B cell (primary cell): Measurements from ENCODE around the gene ALDOB. TPM values are rescaled to one million over a fixed set of nuclear protein-coding genes. Genes with fewer than 3 reads are reported as not detected.

Experiments
- ATAC-seq: fragments of 200-7000 bp; cut with Tn5 transposase; one replicate; pipeline ENCODE4 v1.10.0; 2021; ENCODE audit warnings: low read depth, mild to moderate bottlenecking, moderate number of reproducible peaks, moderate library complexity
- CTCF ChIA-PET: fragments of 350-600 bp; sonication (Branson Sonifier 250); formaldehyde crosslinking; loops from one replicate; lab custom pipeline; 2021; ENCODE audit warnings: antibody characterized with exemption, inconsistent platforms; lab: Charles Lee
- POLR2A ChIA-PET: fragments of 350-600 bp; sonication (Branson Sonifier 250); formaldehyde crosslinking; loops from one replicate; lab custom pipeline; 2021; ENCODE audit warnings: antibody characterized with exemption; lab: Charles Lee
- DNase-seq: peaks from one replicate; pipeline ENCODE4 v3.0.0; 2013
- H2AFZ ChIP-seq: 2 replicates; pipeline ENCODE4 v1.6.1; 2012; ENCODE audit warnings: mild to moderate bottlenecking, low read depth, low read length; ENCODE audit not compliant: insufficient read depth, poor library complexity, severe bottlenecking
- H3K27ac ChIP-seq, 2 donors: 1 replicate in 1 of 2; 2 replicates in 1 of 2; pipeline ENCODE4 v1.5.1; 2012 to 2013; ENCODE audit warnings: low read length in 2 of 2, mild to moderate bottlenecking in 2 of 2, moderate library complexity in 1 of 2
- H3K27me3 ChIP-seq, 4 experiments: fragments of 200-600 bp in 1 of 4; sonication (generic) in 1 of 4; replicated peaks in 1 of 4; 1 replicate in 2 of 4; 2 replicates in 2 of 4; pipeline versions ENCODE4 v1.6.1 to v1.7.0; 2013 to 2016; ENCODE audit warnings: low read length in 3 of 4, mild to moderate bottlenecking in 2 of 4, mixed read lengths in 1 of 4, moderate library complexity in 1 of 4; ENCODE audit not compliant: insufficient read depth in 4 of 4, control insufficient read depth in 3 of 4; ENCODE audit errors: control extremely low read depth in 1 of 4
- H3K36me3 ChIP-seq, 2 experiments: replicated peaks in 1 of 2; 1 replicate in 1 of 2; 2 replicates in 1 of 2; pipeline versions ENCODE4 v1.6.1 to v1.7.1; 2013; ENCODE audit warnings: low read length in 1 of 2; ENCODE audit not compliant: insufficient read depth in 2 of 2, control insufficient read depth in 1 of 2; ENCODE audit errors: control extremely low read depth in 1 of 2, extremely low read depth in 1 of 2
- H3K4me1 ChIP-seq, 2 donors: fragments of 200-600 bp in 1 of 2; sonication (generic) in 1 of 2; 1 replicate in 1 of 2; 2 replicates in 1 of 2; pipeline versions ENCODE4 v1.5.1 to v1.6.1; 2013 to 2017; ENCODE audit warnings: low read length in 2 of 2; ENCODE audit not compliant: control insufficient read depth in 2 of 2, insufficient read depth in 2 of 2
- H3K4me2 ChIP-seq: replicated peaks from 2 replicates; pipeline ENCODE3; 2012; ENCODE audit warnings: mild to moderate bottlenecking, low read depth, low read length; ENCODE audit not compliant: poor library complexity, severe bottlenecking
- H3K4me3 ChIP-seq, 5 experiments: fragments of 200-600 bp in 1 of 5; sonication (generic) in 1 of 5; 1 replicate in 3 of 5; 2 replicates in 2 of 5; pipeline versions ENCODE4 v1.5.1 to v1.7.0; 2011 to 2016; ENCODE audit warnings: low read length in 4 of 5, mild to moderate bottlenecking in 4 of 5, low read depth in 2 of 5, control low read depth in 1 of 5, moderate library complexity in 1 of 5; ENCODE audit not compliant: insufficient read depth in 1 of 5; ENCODE audit errors: control extremely low read depth in 1 of 5, extremely low read depth in 1 of 5
- H3K79me2 ChIP-seq: fragments of 200-600 bp; sonication (generic); one replicate; pipeline ENCODE4 v1.6.0; 2016; ENCODE audit warnings: low read length; ENCODE audit not compliant: control insufficient read depth, insufficient read depth
- H3K9ac ChIP-seq: fragments of 200-600 bp; sonication (generic); 2 replicates; pipeline ENCODE4 v1.6.1; 2017; ENCODE audit warnings: mild to moderate bottlenecking, low read length, moderate library complexity
- H3K9me3 ChIP-seq, 3 donors: one replicate each; pipeline versions ENCODE4 v1.6.1 to v1.7.1; 2013; ENCODE audit warnings: low read length in 2 of 3; ENCODE audit not compliant: control insufficient read depth in 2 of 3, insufficient read depth in 1 of 3; ENCODE audit errors: control extremely low read depth in 1 of 3
- H4K20me1 ChIP-seq: 2 replicates; pipeline ENCODE4 v1.6.0; 2012; ENCODE audit warnings: mild to moderate bottlenecking, low read length; ENCODE audit not compliant: insufficient read depth, control insufficient read depth, poor library complexity, severe bottlenecking
- H3K27ac Mint-ChIP-seq: one replicate; pipeline ENCODE4 v1.8.0; 2021; ENCODE audit warnings: mixed read lengths
- H3K27me3 Mint-ChIP-seq: one replicate; pipeline ENCODE4 v1.8.0; 2021; ENCODE audit warnings: mixed read lengths
- H3K4me1 Mint-ChIP-seq: one replicate; pipeline ENCODE4 v1.8.0; 2021; ENCODE audit warnings: mixed read lengths
- H3K4me3 Mint-ChIP-seq: one replicate; pipeline ENCODE4 v1.8.0; 2021; ENCODE audit warnings: mixed read lengths
- H3K9me3 Mint-ChIP-seq: one replicate; pipeline ENCODE4 v1.8.0; 2022; ENCODE audit warnings: mixed read lengths; ENCODE audit not compliant: insufficient read depth
- EZH2 ChIP-seq: IDR thresholded peaks from 2 replicates; pipeline ENCODE4 v1.6.1; 2012; ENCODE audit warnings: borderline replicate concordance, low read depth, mild to moderate bottlenecking, moderate library complexity, low read length; ENCODE audit not compliant: insufficient read depth, poor library complexity, severe bottlenecking
- WGBS: methylation state at CpG from one replicate; pipeline ENCODE4 v1.1.5; 2013; ENCODE audit warnings: missing lambda C conversion rate; ENCODE audit not compliant: insufficient coverage; 5-methylcytosine and 5-hydroxymethylcytosine counted together
- intact Hi-C: fragments of 100-400 bp; cut with micrococcal nuclease; formaldehyde crosslinking; loops from one replicate; pipeline ENCODE4 v1.10.0; 2022
- polyA plus RNA-seq: library from polyadenylated mRNA; depleted of rRNA; stranded (reverse); fragments of >200 nt; gene quantifications from 2 replicates; pipeline ENCODE4 v1.2.3, GENCODE V29; 2012
- total RNA-seq, 2 donors: library from RNA; stranded (reverse); fragments of 120-200 nt in 1 of 2; gene quantifications; 1 replicate in 1 of 2; 2 replicates in 1 of 2; pipeline versions ENCODE4 v1.2.3 to v1.2.4, GENCODE V29; 2013 to 2022
- TF ChIP-seq, protein P1 (sequence below): fragments of 200-600 bp; IDR thresholded peaks from one replicate; pipeline ENCODE4 v1.8.0; 2022; ENCODE audit warnings: antibody characterized with exemption, mild to moderate bottlenecking

Gene ALDOB
- total and polyA plus RNA-seq, 2 donors (not counting 1 experiment from before 2014, with no cell fraction given): not detected

DNA sequence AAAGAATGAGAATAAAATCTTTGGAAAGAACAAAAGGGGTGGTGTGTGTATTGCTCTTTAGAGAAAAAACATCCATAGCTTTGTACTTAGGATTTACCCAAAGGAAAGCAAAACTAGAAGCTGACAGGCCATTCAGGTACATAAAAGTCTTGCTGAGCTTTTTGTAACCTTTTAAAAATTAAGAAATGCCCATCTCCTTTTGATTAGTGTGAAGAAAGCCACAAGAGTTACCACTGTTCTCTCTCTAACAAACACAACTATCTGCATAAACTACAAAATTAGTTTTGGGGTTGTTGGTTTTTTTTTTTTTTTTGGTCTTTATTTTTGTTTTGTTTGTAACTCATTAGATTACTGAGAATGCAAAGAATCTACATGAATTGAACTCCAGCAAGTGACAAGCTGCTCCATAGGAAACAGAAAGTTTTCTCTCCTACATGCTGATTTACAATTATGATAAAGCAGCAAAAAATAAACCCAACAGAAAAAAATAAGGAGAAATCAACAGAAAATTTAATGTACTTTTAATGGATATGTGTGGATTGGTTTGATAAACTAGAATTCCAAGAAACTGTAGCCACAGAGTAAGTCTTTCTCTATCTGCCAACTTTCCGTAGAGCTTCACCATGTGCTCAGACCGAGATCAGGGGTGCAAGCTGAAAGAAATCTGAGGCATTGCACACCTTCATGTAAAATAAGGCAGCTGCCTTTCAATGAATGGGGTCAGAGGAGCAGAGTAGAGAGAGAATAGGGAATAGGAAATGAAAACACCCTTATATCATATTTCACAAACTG, 63.1 kb downstream of the ALDOB start:
- no peak for DNase-seq

DNA sequence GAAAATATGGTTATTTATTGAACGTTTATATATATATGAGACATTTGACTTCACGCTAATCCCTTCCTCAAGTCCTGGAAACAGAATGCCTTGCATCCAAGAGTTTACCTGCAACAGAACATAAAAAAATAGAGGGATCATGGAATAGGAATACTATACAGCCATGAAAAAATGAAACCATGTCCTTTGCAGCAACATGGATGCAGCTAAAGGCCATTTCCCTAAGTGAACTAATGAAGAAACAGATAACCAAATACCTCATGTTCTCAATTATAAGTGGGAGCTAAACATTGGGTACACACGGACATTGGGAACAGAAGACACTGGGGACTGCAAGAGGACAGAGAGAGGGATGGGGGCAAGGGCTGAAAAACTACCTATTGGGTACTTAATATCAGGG, 63.8 kb downstream of the ALDOB start:
- Histone ChIP-seq H3K9me3 (peaks cover 0 to 2% (median 0%) of the 10 kb centered on the region in 3 donors), H2AFZ (no peak overlapping the region), H3K4me3 (no peak overlapping the region), H3K9ac (no peak overlapping the region), H3K4me2 (no peak overlapping the region), H3K79me2 (no peaks in the 10 kb centered on the region), H4K20me1 (no peaks in the 10 kb centered on the region), H3K36me3 (no peaks in the 10 kb centered on the region), H3K27ac (no peak overlapping the region), H3K27me3 (no peaks in the 10 kb centered on the region), H3K4me1 (no peaks in the 10 kb centered on the region)
- no peak for DNase-seq
- peaks cover 28% of the 10 kb centered on the region for H3K27me3 Mint-ChIP-seq
- ChIA-PET POLR2A (no interaction called here), CTCF (no interaction called here)
- H3K4me1 Mint-ChIP-seq: no peaks in the 10 kb centered on the region
- no peak overlapping the region for H3K4me3 Mint-ChIP-seq
- no CpG with 5 or more reads among the region's 3 CpGs for WGBS
- TF ChIP-seq, protein P1, sequence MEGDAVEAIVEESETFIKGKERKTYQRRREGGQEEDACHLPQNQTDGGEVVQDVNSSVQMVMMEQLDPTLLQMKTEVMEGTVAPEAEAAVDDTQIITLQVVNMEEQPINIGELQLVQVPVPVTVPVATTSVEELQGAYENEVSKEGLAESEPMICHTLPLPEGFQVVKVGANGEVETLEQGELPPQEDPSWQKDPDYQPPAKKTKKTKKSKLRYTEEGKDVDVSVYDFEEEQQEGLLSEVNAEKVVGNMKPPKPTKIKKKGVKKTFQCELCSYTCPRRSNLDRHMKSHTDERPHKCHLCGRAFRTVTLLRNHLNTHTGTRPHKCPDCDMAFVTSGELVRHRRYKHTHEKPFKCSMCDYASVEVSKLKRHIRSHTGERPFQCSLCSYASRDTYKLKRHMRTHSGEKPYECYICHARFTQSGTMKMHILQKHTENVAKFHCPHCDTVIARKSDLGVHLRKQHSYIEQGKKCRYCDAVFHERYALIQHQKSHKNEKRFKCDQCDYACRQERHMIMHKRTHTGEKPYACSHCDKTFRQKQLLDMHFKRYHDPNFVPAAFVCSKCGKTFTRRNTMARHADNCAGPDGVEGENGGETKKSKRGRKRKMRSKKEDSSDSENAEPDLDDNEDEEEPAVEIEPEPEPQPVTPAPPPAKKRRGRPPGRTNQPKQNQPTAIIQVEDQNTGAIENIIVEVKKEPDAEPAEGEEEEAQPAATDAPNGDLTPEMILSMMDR: no peak
- no peak for TF ChIP-seq EZH2
- intact Hi-C loops: no loop called here
- H3K9me3 Mint-ChIP-seq: no peaks in the 10 kb centered on the region
- ATAC-seq: no peak
- H3K27ac Mint-ChIP-seq: no peak overlapping the region

More for the DNA sequence above, 63.1 kb downstream of the ALDOB start:
- no peaks in the 10 kb centered on the region for H4K20me1 ChIP-seq
- H3K9ac ChIP-seq: no peak overlapping the region
- no peaks in the 10 kb centered on the region for H3K79me2 ChIP-seq
- no peaks in the 10 kb centered on the region for H3K4me1 Mint-ChIP-seq
- H3K4me3 ChIP-seq: no peak overlapping the region
- H3K9me3 Mint-ChIP-seq: no peaks in the 10 kb centered on the region
- 70% methylated on average over 2 of the region's 2 CpGs for WGBS
- H3K27me3 Mint-ChIP-seq: peaks cover 32% of the 10 kb centered on the region
- H3K36me3 ChIP-seq: no peaks in the 10 kb centered on the region
- H3K4me2 ChIP-seq: no peak overlapping the region
- POLR2A ChIA-PET: no interaction called here
- H3K4me1 ChIP-seq: no peaks in the 10 kb centered on the region
- intact Hi-C loops: no loop called here
- TF ChIP-seq, protein P1: no peak
- TF ChIP-seq EZH2: no peak
- H2AFZ ChIP-seq: no peak overlapping the region
- no peaks in the 10 kb centered on the region for H3K27me3 ChIP-seq
- ATAC-seq: no peak
- no peak overlapping the region for H3K4me3 Mint-ChIP-seq
- no peak overlapping the region for H3K27ac Mint-ChIP-seq
- H3K9me3 ChIP-seq: peaks cover 0 to 2% (median 0%) of the 10 kb centered on the region in 3 donors
- CTCF ChIA-PET: interaction anchor here (0.6 to 1.8 kb wide), 2 partner anchors 11 to 102 kb away, joined by 3 to 6 read pairs; no protein-coding TSS in a partner anchor
- no peak overlapping the region for H3K27ac ChIP-seq
